Measurements from ENCODE around the gene CNPY1.

Gene CNPY1

GRCh38 chr7:155589001-155589980 is 42.9 kb upstream of the CNPY1 start:
- TF ChIP-seq CTCF (IDR thresholded peaks at IDR 0.05; ENCODE audit: control extremely low read depth, extremely low read depth, low read depth, missing control alignments), result no peak
- ChIA-PET POLR2A (no interaction called here), CTCF (interaction anchor here (3.6 kb wide), 1 partner anchor 10 kb away, joined by 21 read pairs; no protein-coding TSS in a partner anchor)

GRCh38 chr7:155588468-155588998 is 42.2 kb upstream of the CNPY1 start:
- POLR2A ChIA-PET, result no interaction called here
- CTCF ChIA-PET, result interaction anchor here (1.4 to 3.6 kb wide), 2 partner anchors 10 to 243 kb away, joined by 3 to 21 read pairs; no protein-coding TSS in a partner anchor
- TF ChIP-seq CTCF (IDR thresholded peaks at IDR 0.05; ENCODE audit: control extremely low read depth, extremely low read depth, low read depth, missing control alignments), result no peak
- no peak for DNase-seq (ENCODE audit: extremely low spot score)

More at GRCh38 chr7:155589001-155589980, 42.9 kb upstream of the CNPY1 start:
- DNase-seq (ENCODE audit: extremely low spot score), result no peak

GRCh38 chr7:155587486-155587885 is 41.1 kb upstream of the CNPY1 start:
- no peak for TF ChIP-seq CTCF (IDR thresholded peaks at IDR 0.05; ENCODE audit: control extremely low read depth, extremely low read depth, low read depth, missing control alignments)
- no peak for DNase-seq (ENCODE audit: extremely low spot score)
- POLR2A ChIA-PET, result no interaction called here
- CTCF ChIA-PET, result interaction anchor here (1.1 to 4.5 kb wide), 5 partner anchors 11 to 244 kb away, joined by 3 to 36 read pairs (median 5); no protein-coding TSS in a partner anchor

GRCh38 chr7:155586843-155587440 is 40.6 kb upstream of the CNPY1 start:
- no peak for TF ChIP-seq CTCF (IDR thresholded peaks at IDR 0.05; ENCODE audit: control extremely low read depth, extremely low read depth, low read depth, missing control alignments)

GRCh38 chr7:155585951-155586350 is 39.6 kb upstream of the CNPY1 start:
- no peak for DNase-seq (ENCODE audit: extremely low spot score)
- CTCF ChIA-PET, result interaction anchor here (0.7 to 4.5 kb wide), 3 partner anchors 12 to 182 kb away, joined by 3 to 36 read pairs (median 5); no protein-coding TSS in a partner anchor
- no peak for TF ChIP-seq CTCF (IDR thresholded peaks at IDR 0.05; ENCODE audit: control extremely low read depth, extremely low read depth, low read depth, missing control alignments)
- POLR2A ChIA-PET, result no interaction called here

More at GRCh38 chr7:155586843-155587440, 40.6 kb upstream of the CNPY1 start:
- no peak for DNase-seq (ENCODE audit: extremely low spot score)
- CTCF ChIA-PET, result interaction anchor here (1.1 to 4.5 kb wide), 4 partner anchors 11 to 245 kb away, joined by 3 to 36 read pairs (median 4); no protein-coding TSS in a partner anchor
- POLR2A ChIA-PET, result no interaction called here

- POLR2A ChIA-PET, result no interaction called here
- DNase-seq (ENCODE audit: extremely low spot score), result no peak
- no peak for TF ChIP-seq CTCF (IDR thresholded peaks at IDR 0.05; ENCODE audit: control extremely low read depth, extremely low read depth, low read depth, missing control alignments)
- CTCF ChIA-PET, result interaction anchor here (4.5 kb wide), 1 partner anchor 13 kb away, joined by 36 read pairs; no protein-coding TSS in a partner anchor
Measured at GRCh38 chr7:155585532-155585895, 39.2 kb upstream of the CNPY1 start.

All from GM10248 (cell line).